ENCODE data around the gene TH.

The TH gene

GRCh38 chr11:2205981-2206690 is 34.5 kb upstream of the TH start:
- no peak for TF ChIP-seq CTCF (IDR thresholded peaks at IDR 0.05; ENCODE audit: low read depth, low read length, missing control alignments)
- no peak overlapping the region for H3K4me3 ChIP-seq (ENCODE audit: low read depth, low read length)
- in situ Hi-C loops (cut with HindIII; ENCODE audit: low pct_ligation_motif_present, low sequenced_read_pairs) = no loop called here
- no peaks in the 10 kb centered on the region for H3K27me3 ChIP-seq (replicated peaks)
- H3K27ac ChIP-seq = no peak overlapping the region
- no peak for DNase-seq
- no peaks in the 10 kb centered on the region for H3K36me3 ChIP-seq (replicated peaks)

GRCh38 chr11:2205214-2205720 is 33.7 kb upstream of the TH start:
- DNase-seq = no peak
- H3K27me3 ChIP-seq (replicated peaks) = no peaks in the 10 kb centered on the region
- no peak for TF ChIP-seq CTCF (IDR thresholded peaks at IDR 0.05; ENCODE audit: low read depth, low read length, missing control alignments)
- in situ Hi-C loops (cut with HindIII; ENCODE audit: low pct_ligation_motif_present, low sequenced_read_pairs) = no loop called here
- H3K27ac ChIP-seq = no peak overlapping the region
- H3K4me3 ChIP-seq (ENCODE audit: low read depth, low read length) = no peak overlapping the region
- H3K36me3 ChIP-seq (replicated peaks) = no peaks in the 10 kb centered on the region

DNA sequence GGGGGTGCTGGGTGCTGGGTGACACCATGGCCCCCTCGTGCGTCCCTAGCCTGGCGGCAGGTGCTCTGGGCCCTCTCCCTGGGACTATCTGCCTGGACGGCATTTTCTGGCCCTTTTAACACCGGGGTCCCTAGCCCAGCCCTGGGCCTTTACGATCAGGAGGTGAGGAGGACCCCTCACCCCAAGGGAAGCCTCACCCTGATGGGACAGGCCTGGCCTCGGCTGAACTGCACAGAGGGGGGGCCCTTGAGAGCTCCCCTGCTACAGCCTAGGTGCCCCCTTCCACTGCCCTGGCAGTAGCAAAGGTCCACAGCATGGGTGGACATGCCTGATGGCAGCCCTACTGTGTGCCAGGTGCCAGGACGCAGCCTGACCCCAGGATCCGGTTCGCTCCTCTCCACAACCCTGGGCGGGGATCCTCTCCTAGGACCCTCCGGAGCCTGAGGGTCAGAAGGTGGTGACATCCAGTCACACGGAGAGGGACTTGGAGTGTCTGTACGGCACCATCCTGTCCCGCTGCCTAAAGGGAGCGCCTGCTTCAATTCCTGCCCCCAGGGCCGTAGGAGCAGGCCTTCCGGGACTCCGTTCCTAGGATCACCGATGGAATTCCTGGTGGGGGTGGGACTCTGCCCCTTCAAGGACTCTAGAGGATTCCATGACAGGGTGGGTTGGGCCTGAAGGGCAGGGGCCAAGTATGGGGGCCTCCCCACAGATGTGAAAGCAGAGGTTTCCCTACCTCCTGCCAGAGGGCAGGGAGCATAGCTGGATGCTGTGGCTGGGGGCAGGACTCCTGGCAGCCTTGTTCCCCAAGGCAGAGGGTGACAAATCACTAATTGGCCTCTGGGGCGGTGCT is 33.0 kb upstream of the TH start:
- Histone ChIP-seq H3K27me3 (replicated peaks) (no peaks in the 10 kb centered on the region), H3K27ac (no peak overlapping the region), H3K4me3 (ENCODE audit: low read depth, low read length) (no peak overlapping the region), H3K36me3 (replicated peaks) (no peaks in the 10 kb centered on the region)
- in situ Hi-C loops (cut with HindIII; ENCODE audit: low pct_ligation_motif_present, low sequenced_read_pairs) = no loop called here
- DNase-seq = no peak
- no peak for TF ChIP-seq CTCF (IDR thresholded peaks at IDR 0.05; ENCODE audit: low read depth, low read length, missing control alignments)

- Histone ChIP-seq H3K27ac (no peak overlapping the region), H3K36me3 (replicated peaks) (no peaks in the 10 kb centered on the region), H3K4me3 (ENCODE audit: low read depth, low read length) (no peak overlapping the region), H3K27me3 (replicated peaks) (no peaks in the 10 kb centered on the region)
- DNase-seq = no peak
- no peak for TF ChIP-seq CTCF (IDR thresholded peaks at IDR 0.05; ENCODE audit: low read depth, low read length, missing control alignments)
- in situ Hi-C loops (cut with HindIII; ENCODE audit: low pct_ligation_motif_present, low sequenced_read_pairs) = no loop called here
Observed at GRCh38 chr11:2203440-2204259, 32.0 kb upstream of the TH start.

DNA sequence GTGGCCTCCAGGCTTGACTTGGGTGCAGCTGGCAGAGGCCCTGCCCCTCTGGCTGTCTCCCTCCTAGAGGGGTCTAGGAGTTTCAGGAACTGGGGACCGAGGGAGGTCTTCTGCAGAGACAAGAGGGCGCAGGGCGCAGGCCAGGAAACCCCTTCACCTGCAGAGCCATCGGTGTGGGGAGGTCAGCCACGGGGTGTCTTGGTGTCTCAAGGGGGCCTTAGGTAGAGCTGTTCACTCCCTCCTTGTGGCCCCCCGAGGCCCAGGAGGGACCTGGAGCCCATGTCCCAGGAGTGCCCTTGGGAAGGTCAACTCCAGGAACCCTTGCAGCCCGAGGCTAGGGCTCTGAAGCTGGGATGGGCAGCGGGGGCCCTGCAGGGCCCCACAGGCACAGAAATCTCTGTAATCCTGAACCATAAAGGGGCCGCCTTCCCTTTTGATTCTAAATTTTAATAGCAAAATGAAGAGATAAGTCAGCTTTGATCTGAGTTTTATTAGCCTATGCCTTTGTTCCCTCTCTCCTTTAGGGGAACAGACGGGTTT is 31.4 kb upstream of the TH start:
- no peaks in the 10 kb centered on the region for H3K27me3 ChIP-seq (replicated peaks)
- no peak for TF ChIP-seq CTCF (IDR thresholded peaks at IDR 0.05; ENCODE audit: low read depth, low read length, missing control alignments)
- no peak for DNase-seq
- H3K4me3 ChIP-seq (ENCODE audit: low read depth, low read length) = no peak overlapping the region
- no peak overlapping the region for H3K27ac ChIP-seq
- in situ Hi-C loops (cut with HindIII; ENCODE audit: low pct_ligation_motif_present, low sequenced_read_pairs) = no loop called here
- H3K36me3 ChIP-seq (replicated peaks) = no peaks in the 10 kb centered on the region

All from brain microvascular endothelial cell (primary cell).